ENCODE measurements around the gene DDX17.

The DDX17 gene

DNA sequence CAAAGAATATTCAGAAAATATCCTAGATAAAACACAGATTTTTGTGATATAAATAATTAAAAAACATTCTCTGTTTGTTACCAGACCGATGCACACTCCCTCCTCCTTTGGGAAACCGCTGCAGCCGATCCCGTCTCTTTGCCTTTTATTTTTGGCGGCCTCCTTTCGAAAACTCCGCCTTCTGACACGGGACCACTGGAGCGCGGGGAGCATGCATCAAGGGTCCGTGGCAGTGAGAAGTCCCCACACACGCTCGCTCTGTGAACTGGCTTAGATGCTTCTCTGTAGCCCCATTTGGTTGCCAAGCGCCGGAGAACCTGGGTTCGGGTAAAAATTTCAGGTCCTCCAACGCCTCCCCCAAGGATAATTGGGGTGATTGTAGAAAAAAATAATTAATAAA is 17.0 kb downstream of the DDX17 start:
- no peak overlapping the region for H3K9ac ChIP-seq (ENCODE audit: low read depth, low read length, poor library complexity)
- H2BK5ac ChIP-seq (ENCODE audit: low read length): no peak overlapping the region
- H2AFZ ChIP-seq (ENCODE audit: low read length): no peak overlapping the region
- no peaks in the 10 kb centered on the region for H3K27me3 ChIP-seq (ENCODE audit: control insufficient read depth in 3 of 3, insufficient read depth in 3 of 3, low read depth in 1 of 3, low read length in 3 of 3)
- no peaks in the 10 kb centered on the region for H3K4me1 ChIP-seq (ENCODE audit: control insufficient read depth in 2 of 2, insufficient read depth in 1 of 2, low read depth in 1 of 2, low read length in 2 of 2)
- no peak overlapping the region for H3K23ac ChIP-seq (ENCODE audit: low read depth, low read length, poor library complexity)
- no peak overlapping the region for H2BK15ac ChIP-seq (ENCODE audit: low read length)
- H3K27ac ChIP-seq (replicated peaks; ENCODE audit: low read length): no peak overlapping the region
- no peak overlapping the region for H4K91ac ChIP-seq (ENCODE audit: low read depth, low read length, poor library complexity)
- H2BK120ac ChIP-seq (ENCODE audit: low read depth, low read length): no peak overlapping the region
- H3K36me3 ChIP-seq (replicated peaks in 1 of 2; ENCODE audit: control insufficient read depth in 2 of 2, insufficient read depth in 2 of 2, low read length in 2 of 2): peaks cover 57 to 99% of the 10 kb centered on the region in 2 donors
- no peak overlapping the region for H2BK12ac ChIP-seq (ENCODE audit: low read length)
- H3K14ac ChIP-seq (ENCODE audit: low read length): no peak overlapping the region
- no peak overlapping the region for H3K4ac ChIP-seq (ENCODE audit: low read length)
- no peak overlapping the region for H3K18ac ChIP-seq (ENCODE audit: low read length)
- no peak overlapping the region for H3K4me3 ChIP-seq (ENCODE audit: low read length in 2 of 2)
- DNase-seq (ENCODE audit: low spot score): no peak
- H4K8ac ChIP-seq (ENCODE audit: low read depth, low read length): no peak overlapping the region
- no CpG with 5 or more reads among the region's 17 CpGs for WGBS, 2 donors (ENCODE audit: extremely low coverage in 2 of 2, insufficient read length in 2 of 2, insufficient replicate concordance in 1 of 2)
- H2AK5ac ChIP-seq (ENCODE audit: low read depth, low read length): no peak overlapping the region
- peaks cover 3% of the 10 kb centered on the region for H3K79me1 ChIP-seq (ENCODE audit: low read depth, low read length)
- no peak overlapping the region for H3K4me2 ChIP-seq (ENCODE audit: insufficient read depth, low read length, poor library complexity, severe bottlenecking)
- no peaks in the 10 kb centered on the region for H3K9me3 ChIP-seq (replicated peaks in 1 of 2; ENCODE audit: control insufficient read depth in 2 of 2, insufficient read depth in 1 of 2, low read depth in 1 of 2, low read length in 2 of 2)

DNA sequence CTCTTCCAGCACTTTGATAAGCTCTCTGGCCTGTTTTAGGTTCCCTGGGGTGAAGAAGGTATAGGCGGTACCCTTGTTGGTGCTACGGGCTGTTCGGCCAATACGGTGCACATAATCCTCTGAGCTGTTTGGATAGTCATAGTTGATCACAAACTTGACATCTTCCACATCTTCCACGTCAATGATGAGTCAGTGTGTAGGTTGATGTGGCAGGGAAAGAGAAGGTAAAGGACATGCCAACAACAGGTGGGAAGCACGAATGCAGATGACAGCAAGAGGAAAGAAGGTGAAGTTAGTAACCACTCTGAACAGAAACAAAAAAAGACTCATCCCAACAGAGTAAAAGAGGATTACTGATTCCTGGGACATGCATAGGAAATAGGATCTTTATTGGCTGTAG is 18.2 kb downstream of the DDX17 start:
- Histone ChIP-seq H2AK5ac (ENCODE audit: low read depth, low read length) (no peak overlapping the region), H2BK120ac (ENCODE audit: low read depth, low read length) (no peak overlapping the region), H3K27me3 (ENCODE audit: control insufficient read depth in 3 of 3, insufficient read depth in 3 of 3, low read depth in 1 of 3, low read length in 3 of 3) (no peaks in the 10 kb centered on the region), H2AFZ (ENCODE audit: low read length) (no peak overlapping the region), H3K79me1 (ENCODE audit: low read depth, low read length) (peaks cover 3% of the 10 kb centered on the region), H3K9me3 (replicated peaks in 1 of 2; ENCODE audit: control insufficient read depth in 2 of 2, insufficient read depth in 1 of 2, low read depth in 1 of 2, low read length in 2 of 2) (no peaks in the 10 kb centered on the region), H2BK15ac (ENCODE audit: low read length) (no peak overlapping the region), H4K91ac (ENCODE audit: low read depth, low read length, poor library complexity) (no peak overlapping the region), H2BK12ac (ENCODE audit: low read length) (no peak overlapping the region), H4K8ac (ENCODE audit: low read depth, low read length) (no peak overlapping the region), H3K14ac (ENCODE audit: low read length) (no peak overlapping the region), H3K23ac (ENCODE audit: low read depth, low read length, poor library complexity) (no peak overlapping the region), H3K4ac (ENCODE audit: low read length) (no peak overlapping the region), H3K4me3 (ENCODE audit: low read length in 2 of 2) (no peak overlapping the region), H2BK5ac (ENCODE audit: low read length) (no peak overlapping the region), H3K36me3 (replicated peaks in 1 of 2; ENCODE audit: control insufficient read depth in 2 of 2, insufficient read depth in 2 of 2, low read length in 2 of 2) (peaks cover 55 to 99% of the 10 kb centered on the region in 2 donors), H3K18ac (ENCODE audit: low read length) (no peak overlapping the region), H3K4me2 (ENCODE audit: insufficient read depth, low read length, poor library complexity, severe bottlenecking) (no peak overlapping the region), H3K4me1 (ENCODE audit: control insufficient read depth in 2 of 2, insufficient read depth in 1 of 2, low read depth in 1 of 2, low read length in 2 of 2) (no peaks in the 10 kb centered on the region), H3K27ac (replicated peaks; ENCODE audit: low read length) (no peak overlapping the region), H3K9ac (ENCODE audit: low read depth, low read length, poor library complexity) (no peak overlapping the region)
- no CpG with 5 or more reads among the region's 6 CpGs for WGBS, 2 donors (ENCODE audit: extremely low coverage in 2 of 2, insufficient read length in 2 of 2, insufficient replicate concordance in 1 of 2)
- DNase-seq (ENCODE audit: low spot score): no peak

DNA sequence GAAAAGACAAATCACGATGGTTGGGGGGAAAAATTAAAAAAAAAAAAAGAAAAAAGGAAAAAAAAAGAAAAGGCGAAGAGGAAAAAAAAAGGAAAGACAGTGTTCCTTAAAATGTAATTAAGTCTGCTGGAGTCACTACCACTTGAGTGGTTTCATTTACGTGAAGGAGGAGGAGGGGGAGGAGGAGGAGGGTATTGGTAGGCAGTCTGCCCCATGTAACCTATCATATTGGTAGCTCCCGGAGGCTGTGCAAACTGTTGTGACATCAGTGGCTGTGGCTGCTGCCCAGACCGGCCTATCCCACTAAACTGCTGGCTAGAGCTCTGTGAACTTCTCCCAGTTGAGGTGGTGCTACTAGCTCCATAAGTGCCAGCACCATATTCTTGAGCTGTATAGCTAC is 20.3 kb downstream of the DDX17 start:
- Histone ChIP-seq H2BK15ac (ENCODE audit: low read length) (no peak overlapping the region), H2AFZ (ENCODE audit: low read length) (no peak overlapping the region), H3K14ac (ENCODE audit: low read length) (no peak overlapping the region), H3K79me1 (ENCODE audit: low read depth, low read length) (peaks cover 3% of the 10 kb centered on the region), H2BK5ac (ENCODE audit: low read length) (no peak overlapping the region), H2AK5ac (ENCODE audit: low read depth, low read length) (no peak overlapping the region), H2BK120ac (ENCODE audit: low read depth, low read length) (no peak overlapping the region), H4K8ac (ENCODE audit: low read depth, low read length) (no peak overlapping the region), H3K9ac (ENCODE audit: low read depth, low read length, poor library complexity) (no peak overlapping the region), H3K27ac (replicated peaks; ENCODE audit: low read length) (no peak overlapping the region), H3K4me3 (ENCODE audit: low read length in 2 of 2) (no peak overlapping the region), H3K18ac (ENCODE audit: low read length) (no peak overlapping the region), H3K27me3 (ENCODE audit: control insufficient read depth in 3 of 3, insufficient read depth in 3 of 3, low read depth in 1 of 3, low read length in 3 of 3) (no peaks in the 10 kb centered on the region), H3K4ac (ENCODE audit: low read length) (no peak overlapping the region), H3K9me3 (replicated peaks in 1 of 2; ENCODE audit: control insufficient read depth in 2 of 2, insufficient read depth in 1 of 2, low read depth in 1 of 2, low read length in 2 of 2) (no peaks in the 10 kb centered on the region), H4K91ac (ENCODE audit: low read depth, low read length, poor library complexity) (no peak overlapping the region), H3K4me2 (ENCODE audit: insufficient read depth, low read length, poor library complexity, severe bottlenecking) (no peak overlapping the region), H3K36me3 (replicated peaks in 1 of 2; ENCODE audit: control insufficient read depth in 2 of 2, insufficient read depth in 2 of 2, low read length in 2 of 2) (peaks cover 58 to 99% of the 10 kb centered on the region in 2 donors), H3K4me1 (ENCODE audit: control insufficient read depth in 2 of 2, insufficient read depth in 1 of 2, low read depth in 1 of 2, low read length in 2 of 2) (no peaks in the 10 kb centered on the region), H3K23ac (ENCODE audit: low read depth, low read length, poor library complexity) (no peak overlapping the region), H2BK12ac (ENCODE audit: low read length) (no peak overlapping the region)
- no peak for DNase-seq (ENCODE audit: low spot score)
- no CpG with 5 or more reads among the region's 5 CpGs for WGBS, 2 donors (ENCODE audit: extremely low coverage in 2 of 2, insufficient read length in 2 of 2, insufficient replicate concordance in 1 of 2)

DNA sequence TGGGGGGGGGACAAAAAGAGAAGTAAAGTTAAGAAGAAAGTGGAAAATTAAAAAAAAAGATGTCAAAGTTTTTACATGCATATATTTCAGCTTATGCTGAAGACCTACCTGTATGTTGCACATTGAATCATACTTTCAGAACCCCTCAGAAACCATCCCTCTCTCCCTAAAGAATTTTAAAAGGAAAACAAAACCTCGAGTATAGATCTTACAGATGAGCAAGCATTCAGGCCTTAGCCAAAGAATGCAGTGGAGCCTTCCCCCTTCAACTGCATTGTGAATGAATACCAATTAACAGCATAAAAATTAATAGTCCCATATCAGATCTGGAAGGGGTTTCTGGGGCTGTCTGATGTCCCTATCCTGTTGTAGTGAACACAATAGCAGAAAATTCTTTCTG is 21.9 kb downstream of the DDX17 start:
- H2BK5ac ChIP-seq (ENCODE audit: low read length): no peak overlapping the region
- H4K8ac ChIP-seq (ENCODE audit: low read depth, low read length): no peak overlapping the region
- H3K27me3 ChIP-seq (ENCODE audit: control insufficient read depth in 3 of 3, insufficient read depth in 3 of 3, low read depth in 1 of 3, low read length in 3 of 3): no peaks in the 10 kb centered on the region
- no peak overlapping the region for H3K4me2 ChIP-seq (ENCODE audit: insufficient read depth, low read length, poor library complexity, severe bottlenecking)
- no peak overlapping the region for H3K27ac ChIP-seq (replicated peaks; ENCODE audit: low read length)
- no peaks in the 10 kb centered on the region for H3K79me1 ChIP-seq (ENCODE audit: low read depth, low read length)
- no peaks in the 10 kb centered on the region for H3K4me1 ChIP-seq (ENCODE audit: control insufficient read depth in 2 of 2, insufficient read depth in 1 of 2, low read depth in 1 of 2, low read length in 2 of 2)
- DNase-seq (ENCODE audit: low spot score): no peak
- H2BK12ac ChIP-seq (ENCODE audit: low read length): no peak overlapping the region
- no peak overlapping the region for H2BK15ac ChIP-seq (ENCODE audit: low read length)
- no peak overlapping the region for H3K4ac ChIP-seq (ENCODE audit: low read length)
- no peak overlapping the region for H2AFZ ChIP-seq (ENCODE audit: low read length)
- no peak overlapping the region for H3K14ac ChIP-seq (ENCODE audit: low read length)
- no peak overlapping the region for H3K23ac ChIP-seq (ENCODE audit: low read depth, low read length, poor library complexity)
- peaks cover 46 to 95% of the 10 kb centered on the region in 2 donors for H3K36me3 ChIP-seq (replicated peaks in 1 of 2; ENCODE audit: control insufficient read depth in 2 of 2, insufficient read depth in 2 of 2, low read length in 2 of 2)
- no peak overlapping the region for H4K91ac ChIP-seq (ENCODE audit: low read depth, low read length, poor library complexity)
- no peak overlapping the region for H2AK5ac ChIP-seq (ENCODE audit: low read depth, low read length)
- H3K4me3 ChIP-seq (ENCODE audit: low read length in 2 of 2): no peak overlapping the region
- no peak overlapping the region for H3K9ac ChIP-seq (ENCODE audit: low read depth, low read length, poor library complexity)
- WGBS, 2 donors (ENCODE audit: extremely low coverage in 2 of 2, insufficient read length in 2 of 2, insufficient replicate concordance in 1 of 2): no CpG with 5 or more reads among the region's 1 CpG
- H3K9me3 ChIP-seq (replicated peaks in 1 of 2; ENCODE audit: control insufficient read depth in 2 of 2, insufficient read depth in 1 of 2, low read depth in 1 of 2, low read length in 2 of 2): no peaks in the 10 kb centered on the region
- no peak overlapping the region for H3K18ac ChIP-seq (ENCODE audit: low read length)
- H2BK120ac ChIP-seq (ENCODE audit: low read depth, low read length): no peak overlapping the region

Data from neuronal stem cell (in vitro differentiated cells).